CD4-positive, alpha-beta memory T cell (primary cell): Measurements from ENCODE around the gene AMFR. TPM values are rescaled to one million over a fixed set of nuclear protein-coding genes. Genes with fewer than 3 reads are reported as not detected.

ENCODE experiments used
- CTCF ChIA-PET: fragments of 350-600 bp; sonication (Branson Sonifier 250); formaldehyde crosslinking; loops from one replicate; lab custom pipeline; 2021; ENCODE audit warnings: inconsistent platforms; ENCODE audit not compliant: partially characterized antibody; lab: Charles Lee
- POLR2A ChIA-PET: fragments of 350-600 bp; sonication (Branson Sonifier 250); formaldehyde crosslinking; loops from one replicate; lab custom pipeline; 2021; ENCODE audit not compliant: partially characterized antibody; lab: Charles Lee
- DNase-seq, 5 donors: peaks; one replicate each; pipeline versions ENCODE4 v3.0.0 to v3.0.0-alpha.2; 2020 to 2022; ENCODE audit warnings: mixed read lengths in 1 of 5
- H3K27ac ChIP-seq: one replicate; pipeline ENCODE4 v1.7.0; 2013; ENCODE audit warnings: low read depth, low read length
- H3K27me3 ChIP-seq: 2 replicates; pipeline ENCODE4 v1.7.0; 2013; ENCODE audit warnings: mild to moderate bottlenecking, low read length, moderate library complexity; ENCODE audit not compliant: insufficient read depth
- H3K36me3 ChIP-seq: 2 replicates; pipeline ENCODE4 v1.7.0; 2013; ENCODE audit warnings: mild to moderate bottlenecking, low read length, moderate library complexity; ENCODE audit not compliant: insufficient read depth
- H3K4me1 ChIP-seq: 2 replicates; pipeline ENCODE4 v1.7.0; 2013; ENCODE audit warnings: mild to moderate bottlenecking, low read length, moderate library complexity; ENCODE audit not compliant: insufficient read depth
- H3K4me3 ChIP-seq, 2 donors: one replicate each; pipeline ENCODE4 v1.7.0; 2013; ENCODE audit warnings: low read length in 2 of 2, mild to moderate bottlenecking in 1 of 2
- H3K9me3 ChIP-seq, 2 donors: one replicate each; pipeline ENCODE4 v1.7.0; 2013; ENCODE audit warnings: low read length in 2 of 2, control low read depth in 1 of 2; ENCODE audit not compliant: control insufficient read depth in 1 of 2
- H3K27ac Mint-ChIP-seq, 7 donors: one replicate each; pipeline ENCODE4 v1.8.0; 2020 to 2021; ENCODE audit warnings: mixed read lengths in 7 of 7, mild to moderate bottlenecking in 6 of 7, inconsistent platforms in 3 of 7, moderate library complexity in 3 of 7
- H3K27me3 Mint-ChIP-seq, 2 donors: one replicate each; pipeline ENCODE4 v1.8.0; 2020 to 2021; ENCODE audit warnings: mixed read lengths in 2 of 2
- H3K36me3 Mint-ChIP-seq, 2 donors: one replicate each; pipeline ENCODE4 v1.8.0; 2020 to 2021; ENCODE audit warnings: mixed read lengths in 2 of 2, inconsistent platforms in 1 of 2, mild to moderate bottlenecking in 1 of 2
- H3K4me1 Mint-ChIP-seq, 4 donors: one replicate each; pipeline ENCODE4 v1.8.0; 2020 to 2021; ENCODE audit warnings: mixed read lengths in 4 of 4, mild to moderate bottlenecking in 1 of 4
- H3K4me3 Mint-ChIP-seq, 8 donors: one replicate each; pipeline ENCODE4 v1.8.0; 2020 to 2021; ENCODE audit warnings: mixed read lengths in 8 of 8, mild to moderate bottlenecking in 7 of 8, moderate library complexity in 6 of 8, inconsistent platforms in 3 of 8
- H3K9me3 Mint-ChIP-seq, 8 donors: one replicate each; pipeline ENCODE4 v1.8.0; 2020 to 2021; ENCODE audit warnings: mixed read lengths in 8 of 8, mild to moderate bottlenecking in 5 of 8, inconsistent platforms in 3 of 8, moderate library complexity in 1 of 8
- intact Hi-C: fragments of 100-400 bp; cut with micrococcal nuclease; formaldehyde crosslinking; loops from one replicate; pipeline ENCODE4 v1.15.1; 2023
- polyA plus RNA-seq, 2 donors: library from polyadenylated mRNA; unstranded; fragments of 300-500 nt; fragmentation: Illumina TruSeq; gene quantifications; one replicate each; pipeline ENCODE4 v1.2.3, GENCODE V29; 2021
- total RNA-seq, 2 experiments: library from RNA; stranded (reverse); gene quantifications; one replicate each; pipeline ENCODE4 v1.2.3, GENCODE V29; 2021

Gene AMFR
- total and polyA plus RNA-seq, 4 experiments from 2014 or later = 45.7 to 67.6 (median 60.4) TPM

- Mint-ChIP-seq H3K4me1 (peaks cover 10 to 14% (median 12%) of the 10 kb centered on the region in 4 donors), H3K27me3 (no peaks in the 10 kb centered on the region), H3K27ac (no peak overlapping the region), H3K9me3 (no peaks in the 10 kb centered on the region), H3K4me3 (no peak overlapping the region), H3K36me3 (peaks cover 28 to 60% of the 10 kb centered on the region in 2 donors)
- Histone ChIP-seq H3K9me3 (no peaks in the 10 kb centered on the region), H3K4me1 (no peaks in the 10 kb centered on the region), H3K27me3 (no peaks in the 10 kb centered on the region), H3K36me3 (peaks cover 19% of the 10 kb centered on the region), H3K27ac (no peak overlapping the region), H3K4me3 (no peak overlapping the region)
- DNase-seq = no peak
- CTCF ChIA-PET = no interaction called here
- intact Hi-C loops = no loop called here
- POLR2A ChIA-PET = no interaction called here
Measured at GRCh38 chr16:56411123-56411522, 14.2 kb downstream of the AMFR start.

DNA sequence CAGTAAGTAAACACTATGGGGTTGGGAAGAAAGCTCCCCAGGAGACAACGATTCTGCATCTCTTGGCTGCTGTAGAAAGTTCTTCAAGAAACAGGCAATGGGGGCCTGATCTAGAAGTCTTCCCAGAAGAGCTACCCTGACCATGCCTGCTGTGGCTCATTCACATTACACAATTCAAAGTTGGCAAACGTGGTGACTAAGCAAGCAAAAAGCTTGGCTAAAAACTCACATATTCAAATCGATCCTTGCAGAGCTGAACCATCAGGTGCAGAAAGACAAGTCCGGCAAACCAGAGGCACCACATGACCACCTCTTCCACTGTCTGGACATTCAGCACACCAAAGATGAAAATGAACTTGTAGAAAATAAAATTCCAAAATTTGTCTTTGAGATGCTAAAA is 16.1 kb downstream of the AMFR start:
- Mint-ChIP-seq H3K36me3 (peaks cover 43 to 67% of the 10 kb centered on the region in 2 donors), H3K4me1 (peaks cover 0 to 8% (median 4%) of the 10 kb centered on the region in 4 donors), H3K9me3 (no peaks in the 10 kb centered on the region), H3K27ac (no peak overlapping the region), H3K4me3 (no peak overlapping the region), H3K27me3 (no peaks in the 10 kb centered on the region)
- H3K9me3 ChIP-seq = no peaks in the 10 kb centered on the region
- H3K27me3 ChIP-seq = no peaks in the 10 kb centered on the region
- intact Hi-C loops = no loop called here
- H3K4me3 ChIP-seq = no peak overlapping the region
- no peak for DNase-seq
- CTCF ChIA-PET = interaction anchor here (0.9 kb wide), 1 partner anchor 31 kb away, joined by 3 read pairs; no protein-coding TSS in a partner anchor
- H3K36me3 ChIP-seq = peaks cover 27% of the 10 kb centered on the region
- H3K4me1 ChIP-seq = no peaks in the 10 kb centered on the region
- POLR2A ChIA-PET = no interaction called here
- H3K27ac ChIP-seq = no peak overlapping the region

DNA sequence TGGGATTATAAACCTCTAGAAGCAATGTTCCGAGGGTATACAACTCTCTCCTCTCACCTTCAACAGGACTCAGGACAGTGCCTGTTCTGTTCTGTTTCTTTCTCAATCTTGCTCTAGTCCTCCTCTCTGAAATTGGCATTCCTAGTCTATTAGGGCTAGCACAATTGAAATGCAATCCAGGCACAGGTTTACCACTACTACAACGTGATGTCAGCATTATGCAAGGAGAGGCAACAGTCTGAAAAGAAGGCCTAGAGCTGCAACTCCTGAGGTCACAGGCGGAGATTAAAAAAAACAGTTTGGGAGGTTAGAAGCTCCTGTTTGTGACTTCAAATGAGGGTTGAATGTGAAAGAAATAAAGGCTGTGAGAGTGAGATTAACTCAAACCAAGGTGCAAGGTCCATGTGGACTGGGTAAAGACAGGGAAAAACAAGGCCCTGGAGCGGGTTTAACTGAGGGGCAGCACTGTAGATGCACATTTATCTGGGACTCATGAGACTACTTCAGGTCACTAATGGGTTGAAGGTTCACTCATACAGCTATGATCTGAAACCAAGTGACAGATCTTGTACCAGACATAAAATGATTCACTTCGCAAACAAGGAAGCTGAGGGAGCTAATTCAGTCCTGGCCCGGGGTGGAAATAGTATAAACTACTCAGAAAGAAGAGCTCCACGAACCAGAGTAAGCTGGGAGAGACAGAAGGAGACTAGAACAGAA is 16.8 kb downstream of the AMFR start:
- DNase-seq = no peak
- Mint-ChIP-seq H3K9me3 (no peaks in the 10 kb centered on the region), H3K27ac (peak overlapping the region in 1 of 7 donors; percentile 10), H3K36me3 (peaks cover 44 to 63% of the 10 kb centered on the region in 2 donors), H3K4me3 (no peak overlapping the region), H3K27me3 (no peaks in the 10 kb centered on the region), H3K4me1 (peaks cover 0 to 5% (median 1%) of the 10 kb centered on the region in 4 donors)
- Histone ChIP-seq H3K4me3 (no peak overlapping the region), H3K36me3 (peaks cover 27% of the 10 kb centered on the region), H3K27me3 (no peaks in the 10 kb centered on the region), H3K27ac (no peak overlapping the region), H3K4me1 (no peaks in the 10 kb centered on the region), H3K9me3 (no peaks in the 10 kb centered on the region)
- intact Hi-C loops = no loop called here
- POLR2A ChIA-PET = no interaction called here
- CTCF ChIA-PET = interaction anchor here (0.9 kb wide), 1 partner anchor 30 kb away, joined by 3 read pairs; no protein-coding TSS in a partner anchor

GRCh38 chr16:56405977-56406672 is 19.2 kb downstream of the AMFR start:
- H3K36me3 Mint-ChIP-seq = peaks cover 47 to 60% of the 10 kb centered on the region in 2 donors
- Histone ChIP-seq H3K4me1 (no peaks in the 10 kb centered on the region), H3K27me3 (no peaks in the 10 kb centered on the region), H3K9me3 (no peaks in the 10 kb centered on the region), H3K4me3 (no peak overlapping the region), H3K36me3 (peaks cover 40% of the 10 kb centered on the region), H3K27ac (no peak overlapping the region)
- ChIA-PET CTCF (no interaction called here), POLR2A (no interaction called here)
- peak overlapping the region in 1 of 7 donors; percentile 69 for H3K27ac Mint-ChIP-seq
- no peaks in the 10 kb centered on the region for H3K27me3 Mint-ChIP-seq
- intact Hi-C loops = no loop called here
- H3K4me1 Mint-ChIP-seq = peaks cover 0 to 2% (median 0%) of the 10 kb centered on the region in 4 donors
- no peak for DNase-seq
- no peaks in the 10 kb centered on the region for H3K9me3 Mint-ChIP-seq
- no peak overlapping the region for H3K4me3 Mint-ChIP-seq

GRCh38 chr16:56401482-56401881 is 23.9 kb downstream of the AMFR start:
- H3K27me3 Mint-ChIP-seq = no peaks in the 10 kb centered on the region
- Histone ChIP-seq H3K9me3 (no peaks in the 10 kb centered on the region), H3K4me3 (no peak overlapping the region), H3K27me3 (no peaks in the 10 kb centered on the region), H3K27ac (no peak overlapping the region), H3K4me1 (no peaks in the 10 kb centered on the region), H3K36me3 (peaks cover 32% of the 10 kb centered on the region)
- peaks cover 0 to 2% (median 0%) of the 10 kb centered on the region in 8 donors for H3K9me3 Mint-ChIP-seq
- ChIA-PET POLR2A (no interaction called here), CTCF (interaction anchor here (1.1 to 1.9 kb wide), 2 partner anchors 11 to 49 kb away, joined by 3 to 5 read pairs; partner anchors contain the start of genes NUDT21 and OGFOD1)
- peaks cover 0 to 5% (median under 1%) of the 10 kb centered on the region in 4 donors for H3K4me1 Mint-ChIP-seq
- no peak overlapping the region for H3K4me3 Mint-ChIP-seq
- intact Hi-C loops = no loop called here
- H3K27ac Mint-ChIP-seq = peak overlapping the region in 1 of 7 donors; percentile 43
- DNase-seq = no peak
- H3K36me3 Mint-ChIP-seq = peaks cover 52 to 61% of the 10 kb centered on the region in 2 donors

DNA sequence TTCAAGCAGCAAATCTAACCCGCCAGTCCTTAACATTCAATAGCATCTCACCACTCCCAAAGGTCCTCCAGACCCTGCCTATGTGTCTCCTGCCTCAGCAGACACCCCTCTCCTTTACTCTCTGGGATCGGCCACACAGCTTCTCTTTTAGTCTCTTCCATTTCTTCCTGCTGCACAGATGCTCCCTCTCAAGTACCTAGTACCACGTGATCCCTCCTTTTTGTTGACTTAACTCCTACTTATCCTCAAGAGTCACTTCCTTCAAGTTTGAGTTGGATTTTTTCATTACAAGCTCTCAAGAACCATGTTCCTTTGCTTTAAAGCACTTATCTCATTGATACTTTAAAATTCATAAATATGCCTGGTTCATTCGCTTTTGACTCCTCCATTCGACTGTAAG is 24.9 kb downstream of the AMFR start:
- H3K36me3 Mint-ChIP-seq = peaks cover 58 to 65% of the 10 kb centered on the region in 2 donors
- no peaks in the 10 kb centered on the region for H3K9me3 ChIP-seq
- no peaks in the 10 kb centered on the region for H3K27me3 ChIP-seq
- H3K4me1 Mint-ChIP-seq = peaks cover 0 to 8% (median 4%) of the 10 kb centered on the region in 4 donors
- no peaks in the 10 kb centered on the region for H3K4me1 ChIP-seq
- peaks cover 32% of the 10 kb centered on the region for H3K36me3 ChIP-seq
- no peak for DNase-seq
- H3K27me3 Mint-ChIP-seq = no peaks in the 10 kb centered on the region
- ChIA-PET CTCF (interaction anchor here (1.3 to 1.9 kb wide), 2 partner anchors 44 to 50 kb away, joined by 3 to 5 read pairs; partner anchors contain the start of genes NUDT21 and OGFOD1), POLR2A (interaction anchor here (0.7 kb wide), 1 partner anchor 676 kb away, joined by 4 read pairs; no protein-coding TSS in a partner anchor)
- no peak overlapping the region for H3K4me3 ChIP-seq
- H3K27ac ChIP-seq = no peak overlapping the region
- H3K27ac Mint-ChIP-seq = peak overlapping the region in 1 of 7 donors; percentile 49
- intact Hi-C loops = no loop called here
- no peak overlapping the region for H3K4me3 Mint-ChIP-seq
- peaks cover 0 to 2% (median 0%) of the 10 kb centered on the region in 8 donors for H3K9me3 Mint-ChIP-seq

GRCh38 chr16:56399486-56399885 is 25.9 kb downstream of the AMFR start:
- Histone ChIP-seq H3K36me3 (peaks cover 28% of the 10 kb centered on the region), H3K4me1 (no peaks in the 10 kb centered on the region), H3K27me3 (no peaks in the 10 kb centered on the region), H3K27ac (no peak overlapping the region), H3K9me3 (no peaks in the 10 kb centered on the region), H3K4me3 (no peak overlapping the region)
- ChIA-PET POLR2A (no interaction called here), CTCF (interaction anchor here (1.3 to 1.9 kb wide), 2 partner anchors 43 to 51 kb away, joined by 3 to 5 read pairs; partner anchors contain the start of genes NUDT21 and OGFOD1)
- intact Hi-C loops = no loop called here
- peak overlapping the region in 1 of 7 donors; percentile 32 for H3K27ac Mint-ChIP-seq
- H3K36me3 Mint-ChIP-seq = peaks cover 51 to 60% of the 10 kb centered on the region in 2 donors
- peaks cover 0 to 2% (median 0%) of the 10 kb centered on the region in 8 donors for H3K9me3 Mint-ChIP-seq
- no peaks in the 10 kb centered on the region for H3K27me3 Mint-ChIP-seq
- no peak for DNase-seq
- H3K4me1 Mint-ChIP-seq = peaks cover 0 to 8% (median 4%) of the 10 kb centered on the region in 4 donors
- no peak overlapping the region for H3K4me3 Mint-ChIP-seq
